CD4-positive, alpha-beta T cell treated with Interleukin-6 at 100 ng/mL for 8 hours (primary cell): Measurements from ENCODE around the gene PRAMEF18.
"Not testable (repeated sequence)": the region's sequence is repeated elsewhere in the genome, so short reads cannot be mapped to it uniquely, and the experiment has no call there.

Source experiments
- DNase-seq: peaks from one replicate; pipeline ENCODE4 v3.0.0-alpha.2; 2020; ENCODE audit warnings: mixed read lengths, low spot score

PRAMEF18 gene

DNA sequence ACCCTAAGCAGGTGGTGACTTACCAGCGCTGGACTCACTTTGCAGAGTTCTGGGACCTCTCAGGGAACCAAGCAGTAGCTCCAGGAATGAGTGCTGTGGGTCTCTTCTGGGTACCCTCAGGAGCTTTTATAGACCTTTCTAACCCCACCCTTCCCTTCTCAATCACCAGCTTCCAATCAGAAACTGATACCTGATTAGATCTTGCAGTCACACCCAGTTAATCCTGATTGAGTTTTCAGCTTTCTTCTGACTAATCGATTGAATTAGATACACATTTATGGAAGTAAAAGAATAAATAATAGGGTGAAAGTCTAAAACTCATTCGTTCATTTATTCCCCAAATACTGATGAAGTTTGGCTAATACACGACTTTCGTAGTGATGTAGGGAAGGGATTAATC is 24.6 kb downstream of the PRAMEF18 start, which contains the start of gene PRAMEF13:
TSS of gene PRAMEF13 (minus strand) at position 101 of the 400 bp plus-strand sequence. CDS start 1,820 bp downstream, outside the sequence.
- not testable (repeated sequence) for DNase-seq
